Activated naive CD8-positive, alpha-beta T cell treated with anti-CD3 and anti-CD28 coated beads, Interleukin-2, amount 50 U/mL, for 24 hours (primary cell): ENCODE measurements around the gene MSANTD2.
A peak's percentile ranks its signal among the peaks of the same experiment; 100 is the strongest.

Source experiments
- ATAC-seq: fragments of 150-1000 bp; cut with Tn5 transposase; one replicate; pipeline ENCODE4 v1.10.0; 2021
- DNase-seq: peaks from one replicate; pipeline ENCODE4 v3.0.0; 2021
- H3K27ac Mint-ChIP-seq: one replicate; pipeline ENCODE4 v1.8.0; 2021; ENCODE audit warnings: mild to moderate bottlenecking, mixed read lengths
- H3K27me3 Mint-ChIP-seq: one replicate; pipeline ENCODE4 v1.8.0; 2021; ENCODE audit warnings: mixed read lengths
- H3K36me3 Mint-ChIP-seq: one replicate; pipeline ENCODE4 v1.8.0; 2021; ENCODE audit warnings: low read depth, mixed read lengths
- H3K4me1 Mint-ChIP-seq: one replicate; pipeline ENCODE4 v1.8.0; 2021; ENCODE audit warnings: mixed read lengths
- H3K4me3 Mint-ChIP-seq: one replicate; pipeline ENCODE4 v1.8.0; 2021; ENCODE audit warnings: mild to moderate bottlenecking, moderate library complexity, mixed read lengths
- H3K9me3 Mint-ChIP-seq: one replicate; pipeline ENCODE4 v1.8.0; 2021; ENCODE audit warnings: mixed read lengths

MSANTD2 gene

DNA sequence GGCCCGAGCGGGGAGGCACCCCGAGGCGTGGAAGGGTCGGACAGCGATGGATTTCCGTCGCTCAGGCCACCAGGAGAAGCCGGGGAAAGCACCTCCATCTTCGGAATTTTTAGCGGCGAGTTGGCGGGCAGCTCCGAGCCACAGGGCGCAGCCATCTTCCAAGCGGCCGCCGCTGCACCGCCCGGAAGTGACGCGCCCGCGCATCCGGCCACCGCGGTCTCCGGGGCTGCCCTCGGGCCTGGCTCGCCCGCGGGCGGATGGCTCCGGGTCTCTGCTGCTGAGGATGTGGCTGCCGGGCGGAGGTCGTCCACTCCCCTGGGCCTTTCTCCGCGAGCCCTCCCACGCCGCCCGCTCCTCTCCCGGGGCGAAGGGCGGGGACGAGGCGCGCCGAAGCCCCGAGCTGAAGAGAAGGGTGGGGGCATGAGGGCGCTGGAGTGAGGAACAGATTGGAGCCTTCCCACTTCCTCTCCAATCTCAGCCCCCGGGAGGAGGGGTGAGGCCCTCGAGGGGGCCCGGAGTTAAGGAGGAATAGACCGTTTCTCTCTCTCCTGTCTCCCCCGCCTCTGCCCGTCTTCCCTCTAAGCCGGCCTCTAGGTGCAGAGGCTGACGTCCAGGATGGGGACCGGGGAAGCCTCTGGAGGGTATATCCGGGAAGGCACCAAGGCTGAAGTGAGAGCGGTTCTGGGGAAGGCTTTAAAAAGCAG is at the start of gene MSANTD2:
Gene MSANTD2 (minus strand): TSS at position 181 of the 704 bp plus-strand sequence. CDS start 26 bp downstream, at position 155.
- Mint-ChIP-seq H3K4me3 (peak within 1 kb of the TSS; percentile 87), H3K27me3 (no peaks in the 10 kb centered on the region), H3K4me1 (peaks cover 41% of the 10 kb centered on the region), H3K27ac (peak within 1 kb of the TSS; percentile 86), H3K36me3 (peaks cover 7% of the 10 kb centered on the region), H3K9me3 (no peaks in the 10 kb centered on the region)
- DNase-seq (peak; percentile 87), ATAC-seq (peak; percentile 92)

GRCh38 chr11:124846070-124846673 is 46.0 kb upstream of the MSANTD2 start:
- H3K4me1 Mint-ChIP-seq, result no peaks in the 10 kb centered on the region
- H3K27ac Mint-ChIP-seq, result no peak overlapping the region
- H3K9me3 Mint-ChIP-seq, result no peaks in the 10 kb centered on the region
- ATAC-seq (no peak), DNase-seq (no peak)
- no peak overlapping the region for H3K4me3 Mint-ChIP-seq
- no peaks in the 10 kb centered on the region for H3K36me3 Mint-ChIP-seq
- peaks cover 95% of the 10 kb centered on the region for H3K27me3 Mint-ChIP-seq

DNA sequence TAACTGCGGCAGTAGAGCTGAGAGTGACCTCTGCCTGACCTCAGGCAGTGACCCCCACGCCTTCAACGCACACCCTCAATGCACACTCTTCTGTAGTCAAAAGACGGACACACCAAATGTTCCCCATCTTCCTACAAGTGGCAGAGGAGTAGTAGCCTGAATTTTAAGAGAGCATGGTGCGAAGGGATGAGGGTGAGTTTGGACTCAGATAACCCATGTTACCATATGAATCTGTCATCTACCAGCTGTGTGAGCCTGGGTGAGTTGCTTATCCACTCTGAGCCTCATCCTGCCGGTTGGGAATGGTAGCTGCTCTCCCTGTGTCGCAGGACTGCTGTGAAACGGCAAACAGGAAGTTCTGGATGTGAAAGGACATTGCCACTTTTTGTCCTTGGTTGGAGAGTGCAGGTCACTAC is 44.5 kb upstream of the MSANTD2 start:
- Mint-ChIP-seq H3K4me3 (no peak overlapping the region), H3K36me3 (no peaks in the 10 kb centered on the region), H3K9me3 (no peaks in the 10 kb centered on the region), H3K27ac (no peak overlapping the region), H3K27me3 (peaks cover 95% of the 10 kb centered on the region), H3K4me1 (peaks cover 3% of the 10 kb centered on the region)
- DNase-seq (no peak), ATAC-seq (no peak)

- Mint-ChIP-seq H3K4me3 (no peak overlapping the region), H3K4me1 (peaks cover 3% of the 10 kb centered on the region), H3K27ac (no peak overlapping the region), H3K9me3 (no peaks in the 10 kb centered on the region), H3K36me3 (no peaks in the 10 kb centered on the region), H3K27me3 (peaks cover 89% of the 10 kb centered on the region)
- ATAC-seq (no peak), DNase-seq (no peak)
Measured at GRCh38 chr11:124843616-124843910, 43.4 kb upstream of the MSANTD2 start.

DNA sequence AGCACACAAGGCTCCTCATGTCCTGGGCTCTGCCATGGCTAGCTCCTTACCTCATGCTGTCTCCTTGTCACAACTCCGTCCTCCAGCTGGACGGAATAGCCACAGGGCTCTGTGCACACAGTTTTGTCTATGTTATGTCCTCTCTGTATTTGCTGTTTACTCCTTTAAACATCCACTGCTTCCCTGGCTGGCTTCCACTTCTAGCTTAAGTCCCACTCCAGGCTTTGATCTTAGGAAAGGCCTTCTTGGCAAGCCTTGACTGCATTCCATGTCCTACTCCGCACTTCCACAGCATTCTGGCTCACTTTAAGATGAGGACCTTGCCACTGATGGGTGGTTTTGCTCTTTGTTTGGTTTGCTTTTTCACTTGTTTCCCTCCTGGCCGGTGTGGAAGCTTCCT is 42.1 kb upstream of the MSANTD2 start:
- ATAC-seq (no peak), DNase-seq (no peak)
- Mint-ChIP-seq H3K4me3 (no peak overlapping the region), H3K36me3 (no peaks in the 10 kb centered on the region), H3K9me3 (no peaks in the 10 kb centered on the region), H3K27ac (no peak overlapping the region), H3K4me1 (peaks cover 3% of the 10 kb centered on the region), H3K27me3 (peaks cover 89% of the 10 kb centered on the region)

GRCh38 chr11:124841840-124842239 is 41.6 kb upstream of the MSANTD2 start:
- H3K4me1 Mint-ChIP-seq, result peaks cover 6% of the 10 kb centered on the region
- H3K27ac Mint-ChIP-seq, result no peak overlapping the region
- no peaks in the 10 kb centered on the region for H3K9me3 Mint-ChIP-seq
- DNase-seq (no peak), ATAC-seq (no peak)
- H3K27me3 Mint-ChIP-seq, result peaks cover 88% of the 10 kb centered on the region
- no peaks in the 10 kb centered on the region for H3K36me3 Mint-ChIP-seq
- H3K4me3 Mint-ChIP-seq, result no peak overlapping the region

- DNase-seq (no peak), ATAC-seq (no peak)
- Mint-ChIP-seq H3K27me3 (peaks cover 84% of the 10 kb centered on the region), H3K36me3 (no peaks in the 10 kb centered on the region), H3K4me1 (peaks cover 10% of the 10 kb centered on the region), H3K4me3 (no peak overlapping the region), H3K9me3 (no peaks in the 10 kb centered on the region), H3K27ac (no peak overlapping the region)
Measured at GRCh38 chr11:124841201-124841600, 41.0 kb upstream of the MSANTD2 start.

DNA sequence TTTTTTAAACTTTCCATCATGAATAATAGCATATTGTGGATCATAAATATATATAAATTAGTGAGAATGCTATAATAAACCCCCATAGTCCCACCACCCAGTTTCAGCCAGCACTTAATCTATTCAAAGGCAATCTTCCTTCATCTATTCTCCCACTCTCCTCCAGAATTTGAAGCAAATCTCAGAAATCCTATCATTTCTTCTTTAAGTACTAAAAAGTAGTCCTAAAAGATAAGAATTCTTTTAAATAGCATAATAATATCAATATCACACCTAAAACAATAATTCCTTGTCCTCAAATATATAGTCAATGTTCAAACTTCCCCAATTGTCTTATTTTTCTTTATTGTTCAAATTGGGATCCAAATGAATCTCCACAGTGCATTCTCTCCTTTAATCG is 40.5 kb upstream of the MSANTD2 start:
- H3K9me3 Mint-ChIP-seq, result no peaks in the 10 kb centered on the region
- peaks cover 12% of the 10 kb centered on the region for H3K4me1 Mint-ChIP-seq
- ATAC-seq, result no peak
- peaks cover 82% of the 10 kb centered on the region for H3K27me3 Mint-ChIP-seq
- DNase-seq, result no peak
- H3K36me3 Mint-ChIP-seq, result no peaks in the 10 kb centered on the region
- no peak overlapping the region for H3K4me3 Mint-ChIP-seq
- H3K27ac Mint-ChIP-seq, result no peak overlapping the region

GRCh38 chr11:124839972-124840621 is 39.9 kb upstream of the MSANTD2 start:
- Mint-ChIP-seq H3K36me3 (no peaks in the 10 kb centered on the region), H3K4me3 (peak overlapping the region; percentile 42), H3K4me1 (peaks cover 12% of the 10 kb centered on the region), H3K27me3 (peaks cover 80% of the 10 kb centered on the region), H3K27ac (no peak overlapping the region), H3K9me3 (no peaks in the 10 kb centered on the region)
- DNase-seq, result no peak
- ATAC-seq, result no peak

GRCh38 chr11:124839128-124839971 is 39.1 kb upstream of the MSANTD2 start:
- H3K27me3 Mint-ChIP-seq, result peaks cover 72% of the 10 kb centered on the region
- peaks cover 12% of the 10 kb centered on the region for H3K4me1 Mint-ChIP-seq
- no peak overlapping the region for H3K27ac Mint-ChIP-seq
- no peaks in the 10 kb centered on the region for H3K36me3 Mint-ChIP-seq
- H3K9me3 Mint-ChIP-seq, result no peaks in the 10 kb centered on the region
- DNase-seq, result no peak
- H3K4me3 Mint-ChIP-seq, result peak overlapping the region; percentile 42
- ATAC-seq, result no peak

- DNase-seq (no peak), ATAC-seq (no peak)
- H3K4me3 Mint-ChIP-seq, result peak overlapping the region; percentile 8
- H3K27ac Mint-ChIP-seq, result no peak overlapping the region
- peaks cover 12% of the 10 kb centered on the region for H3K4me1 Mint-ChIP-seq
- no peaks in the 10 kb centered on the region for H3K36me3 Mint-ChIP-seq
- H3K27me3 Mint-ChIP-seq, result peaks cover 66% of the 10 kb centered on the region
- no peaks in the 10 kb centered on the region for H3K9me3 Mint-ChIP-seq
Measured at GRCh38 chr11:124838805-124839127, 38.6 kb upstream of the MSANTD2 start.

DNA sequence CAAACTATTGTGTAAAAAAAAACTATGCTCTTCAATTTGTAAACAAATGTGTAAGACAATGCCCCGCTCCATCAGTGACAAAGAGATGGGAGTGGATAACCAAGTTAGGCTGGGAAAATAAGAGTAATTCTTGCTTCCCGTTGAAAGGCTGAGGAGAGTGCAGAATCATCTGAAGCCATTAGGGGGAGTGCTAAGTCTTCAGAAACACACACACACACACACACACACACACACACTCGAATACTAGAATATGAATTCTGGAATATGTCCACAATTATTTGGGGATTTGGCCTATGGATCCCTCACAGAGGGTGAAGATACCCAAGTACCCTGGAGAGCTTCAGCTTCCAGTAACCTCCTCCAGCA is 37.3 kb upstream of the MSANTD2 start:
- H3K4me1 Mint-ChIP-seq, result peaks cover 12% of the 10 kb centered on the region
- no peak for DNase-seq
- no peak overlapping the region for H3K27ac Mint-ChIP-seq
- peaks cover 66% of the 10 kb centered on the region for H3K27me3 Mint-ChIP-seq
- no peaks in the 10 kb centered on the region for H3K9me3 Mint-ChIP-seq
- H3K36me3 Mint-ChIP-seq, result no peaks in the 10 kb centered on the region
- peak; percentile 46 for ATAC-seq
- peak overlapping the region; percentile 46 for H3K4me3 Mint-ChIP-seq

- H3K9me3 Mint-ChIP-seq, result no peaks in the 10 kb centered on the region
- peaks cover 56% of the 10 kb centered on the region for H3K27me3 Mint-ChIP-seq
- H3K4me3 Mint-ChIP-seq, result peak overlapping the region; percentile 51
- peaks cover 12% of the 10 kb centered on the region for H3K4me1 Mint-ChIP-seq
- ATAC-seq, result no peak
- no peak for DNase-seq
- no peak overlapping the region for H3K27ac Mint-ChIP-seq
- no peaks in the 10 kb centered on the region for H3K36me3 Mint-ChIP-seq
Measured at GRCh38 chr11:124835918-124836317, 35.7 kb upstream of the MSANTD2 start.

DNA sequence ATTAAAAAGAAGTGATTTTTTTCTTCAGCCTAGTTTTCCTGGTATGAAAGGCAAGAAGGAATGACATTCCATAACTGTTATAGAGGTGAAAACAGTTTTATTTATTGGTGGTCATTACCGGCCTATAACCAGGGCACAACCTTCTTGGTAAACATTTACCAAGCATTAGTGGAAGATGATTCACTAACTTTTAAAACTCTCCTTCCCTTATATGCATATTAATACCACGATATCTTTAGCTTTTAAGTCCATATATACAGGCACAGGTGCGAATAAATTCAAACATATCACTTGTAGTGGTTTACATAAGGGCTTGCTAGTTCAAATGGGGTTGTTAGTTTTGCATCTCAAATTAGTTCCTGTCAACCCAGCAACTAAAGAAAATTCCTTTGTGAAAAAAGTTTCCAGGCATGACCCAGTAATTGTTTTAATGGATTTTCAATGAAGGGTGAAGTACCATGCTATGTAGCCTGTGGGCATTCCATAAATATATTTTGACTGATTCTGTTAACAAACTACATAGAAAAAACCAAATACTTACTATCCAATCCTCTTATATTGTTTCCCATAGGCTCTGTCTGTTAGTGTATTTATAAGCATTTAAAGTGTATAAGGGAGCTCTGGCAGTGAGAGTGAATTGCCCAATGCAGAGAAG is 34.4 kb upstream of the MSANTD2 start:
- Mint-ChIP-seq H3K4me3 (no peak overlapping the region), H3K4me1 (peaks cover 9% of the 10 kb centered on the region), H3K27ac (no peak overlapping the region), H3K27me3 (peaks cover 44% of the 10 kb centered on the region), H3K36me3 (no peaks in the 10 kb centered on the region), H3K9me3 (no peaks in the 10 kb centered on the region)
- ATAC-seq (no peak), DNase-seq (no peak)
